HG02623 (cell line): Measurements from ENCODE around the gene SFT2D2.
"Not testable (repeated sequence)": the region's sequence is repeated elsewhere in the genome, so short reads cannot be mapped to it uniquely, and the experiment has no call there.

Experiments used
- ATAC-seq: cut with Tn5 transposase; IDR thresholded peaks from one replicate; pipeline ENCODE4 v1.9.1; 2021; ENCODE audit warnings: moderate library complexity; ENCODE audit not compliant: unreplicated experiment

SFT2D2 gene

DNA sequence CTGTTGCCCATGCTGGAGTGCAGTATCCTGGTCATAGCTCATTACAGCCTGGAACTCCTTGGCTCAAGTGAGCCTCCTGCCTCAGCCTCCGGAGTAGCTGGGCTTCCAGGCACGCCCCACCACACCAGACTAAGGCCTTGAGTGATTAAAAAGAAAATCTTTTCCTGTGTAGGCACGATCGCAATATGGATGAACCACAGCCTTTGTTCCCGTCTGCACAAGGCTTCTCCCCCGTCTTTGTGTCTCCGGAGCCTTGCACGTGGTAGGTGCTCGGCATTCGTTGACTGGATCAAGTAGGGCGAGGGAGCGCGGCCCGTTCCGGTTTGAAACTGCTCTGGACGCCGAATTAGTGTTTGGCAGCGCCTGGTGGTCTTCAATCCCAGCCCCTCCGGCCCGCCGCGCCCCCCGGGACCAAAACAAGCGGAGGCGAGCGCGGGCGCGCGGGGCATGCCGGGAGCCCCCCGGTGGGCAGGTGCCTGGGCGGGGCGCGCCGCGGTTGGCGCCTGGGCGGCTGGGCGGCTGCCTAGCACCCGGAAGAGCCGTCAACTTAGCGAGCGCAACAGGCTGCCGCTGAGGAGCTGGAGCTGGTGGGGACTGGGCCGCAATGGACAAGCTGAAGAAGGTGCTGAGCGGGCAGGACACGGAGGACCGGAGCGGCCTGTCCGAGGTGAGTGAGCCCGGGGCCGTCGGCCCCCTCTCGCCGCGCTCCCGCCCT is at the start of gene SFT2D2:
Gene SFT2D2 (plus strand): TSS at position 529 of the 715 bp plus-strand sequence. CDS start 76 bp downstream, at position 605.
- ATAC-seq = peak; percentile 73

DNA sequence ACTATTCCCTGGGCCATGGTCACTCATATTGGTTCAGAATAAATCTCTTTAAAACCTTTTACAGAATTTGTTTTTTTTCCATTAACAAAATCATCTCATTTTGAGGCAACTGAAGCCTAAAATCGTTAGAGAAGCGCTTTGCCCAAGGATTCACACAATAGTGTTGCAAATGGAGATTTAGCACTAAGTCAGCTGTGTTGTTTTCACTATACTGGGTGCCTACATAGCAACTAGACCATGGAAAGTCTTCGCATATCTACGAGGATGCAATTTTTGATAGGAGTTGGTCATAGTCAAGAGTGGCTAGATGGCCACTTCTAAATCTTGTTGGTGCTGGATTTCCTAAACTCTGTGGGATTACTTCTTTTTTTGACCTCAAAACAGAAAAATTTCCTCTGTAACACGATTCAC is 47.6 kb upstream of the SFT2D2 start:
- ATAC-seq = no peak

DNA sequence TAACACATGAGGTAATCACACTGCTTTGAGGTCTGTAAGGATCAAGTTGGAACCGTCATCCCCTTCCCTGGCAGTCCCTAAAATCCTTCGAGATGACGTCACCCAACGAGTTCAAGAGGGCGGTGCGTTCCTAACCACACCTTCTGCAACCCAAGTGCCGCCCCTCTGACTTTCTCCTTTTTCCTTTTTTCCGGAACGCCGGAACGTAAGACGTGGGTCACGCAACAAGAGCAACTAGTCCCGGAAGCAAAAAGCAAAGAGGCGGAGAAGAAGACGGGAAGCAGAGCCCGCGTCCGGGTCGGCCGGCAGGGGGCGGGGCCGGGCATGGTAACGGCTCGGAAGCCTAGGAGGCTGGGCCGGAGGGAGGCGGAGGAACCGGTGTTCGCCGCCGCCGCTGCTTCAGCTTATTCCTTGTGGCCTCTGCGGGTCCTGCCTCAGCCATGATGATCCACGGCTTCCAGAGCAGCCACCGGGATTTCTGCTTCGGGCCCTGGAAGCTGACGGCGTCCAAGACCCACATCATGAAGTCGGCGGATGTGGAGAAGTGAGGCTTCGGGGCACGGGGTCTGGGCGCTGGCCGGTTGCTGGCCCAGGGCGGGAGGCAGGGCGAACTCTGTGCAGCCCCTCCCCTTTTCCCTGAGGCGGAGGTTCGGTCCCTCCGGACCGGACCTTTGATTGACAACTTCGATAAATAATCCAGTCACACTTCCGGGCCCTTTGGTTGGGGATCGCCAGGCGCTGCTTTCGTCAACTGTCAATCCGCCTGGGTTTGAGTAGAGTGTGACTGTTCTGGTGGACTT is 47.0 kb upstream of the SFT2D2 start, which contains the start of gene TIPRL:
Gene TIPRL (plus strand): TSS at position 325 of the 800 bp plus-strand sequence. CDS start 116 bp downstream, at position 441.
- peak; percentile 93 for ATAC-seq

DNA sequence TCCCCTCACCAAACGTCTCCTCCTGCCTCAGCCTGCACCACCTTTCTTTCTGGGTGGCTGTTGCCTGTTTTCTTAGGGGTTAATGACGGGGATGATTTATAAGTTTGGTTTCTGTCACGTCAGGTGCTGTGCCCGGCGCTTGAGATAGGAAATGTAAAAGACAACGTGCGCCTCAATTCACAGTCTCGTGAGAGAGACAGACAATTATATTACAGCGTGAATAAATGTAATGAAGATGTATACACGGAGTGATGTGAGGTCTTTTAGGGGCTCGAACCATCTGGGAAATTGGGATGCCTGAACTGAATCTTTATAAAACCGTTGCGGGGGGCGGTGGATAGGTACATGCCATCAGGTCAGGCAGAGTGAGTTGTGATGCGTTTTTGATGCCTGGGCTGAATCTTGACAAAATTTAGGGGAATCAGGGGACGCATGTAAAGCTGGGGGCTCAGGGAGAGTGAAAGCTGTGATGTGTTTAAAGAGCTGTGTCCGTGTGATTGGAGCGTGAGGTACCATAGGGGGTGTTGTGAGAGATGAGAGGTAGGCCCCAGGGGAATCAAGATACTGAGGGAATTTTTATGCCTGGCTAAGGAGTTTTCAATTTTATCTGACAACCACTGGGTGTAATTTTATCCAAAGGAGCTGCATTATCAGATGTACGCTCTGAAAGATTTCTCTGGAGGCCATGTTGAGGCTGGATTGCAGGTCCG is 46.2 kb upstream of the SFT2D2 start:
- no peak for ATAC-seq

DNA sequence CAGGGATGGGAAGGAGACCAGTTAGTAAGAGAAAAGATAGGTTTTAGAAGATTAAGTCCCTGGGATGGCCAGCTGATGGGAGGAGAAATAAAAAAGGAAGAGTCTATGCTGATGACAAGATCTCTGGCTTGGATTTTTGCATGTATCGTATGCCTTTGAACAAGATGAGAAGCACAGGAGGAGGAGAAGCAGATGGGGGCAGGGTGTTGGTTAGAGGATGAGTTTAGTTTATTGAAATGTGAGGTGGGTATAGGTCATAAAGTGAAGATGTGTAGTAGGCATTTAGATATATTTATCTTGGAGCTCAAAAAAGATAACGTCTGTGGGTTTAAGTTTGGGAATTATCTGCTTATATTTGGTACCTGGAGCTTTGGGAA is 45.7 kb upstream of the SFT2D2 start:
- no peak for ATAC-seq

DNA sequence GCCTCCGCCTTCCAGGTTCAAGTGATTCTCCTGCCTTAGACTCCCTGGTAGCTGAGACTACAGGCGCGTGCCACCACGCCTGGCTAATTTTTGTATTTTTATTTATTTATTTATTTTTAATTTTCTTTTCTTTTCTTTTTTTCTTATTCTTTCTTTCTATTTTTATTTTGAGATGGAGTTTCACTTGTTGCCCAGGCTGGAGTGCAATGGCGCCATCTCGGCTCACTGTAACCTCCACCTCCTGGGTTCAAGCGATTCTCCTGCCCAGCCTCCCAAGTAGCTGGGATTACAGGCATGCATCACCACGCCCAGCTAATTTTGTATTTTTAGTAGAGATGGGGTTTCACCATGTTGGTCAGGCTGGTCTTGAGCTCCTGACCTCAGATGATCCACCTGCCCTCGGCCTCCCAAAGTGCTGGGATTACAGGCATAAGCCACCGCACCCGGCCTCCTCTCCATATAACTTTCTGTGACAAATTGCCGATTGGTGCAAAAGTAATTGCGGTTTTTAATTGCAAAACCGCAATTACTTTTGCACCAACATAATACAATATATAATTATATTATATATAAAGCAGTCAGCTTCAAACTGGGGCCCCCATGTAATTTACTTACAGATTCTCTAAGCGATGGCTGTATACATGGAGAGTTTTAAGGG is 44.6 kb upstream of the SFT2D2 start:
- ATAC-seq = not testable (repeated sequence)

DNA sequence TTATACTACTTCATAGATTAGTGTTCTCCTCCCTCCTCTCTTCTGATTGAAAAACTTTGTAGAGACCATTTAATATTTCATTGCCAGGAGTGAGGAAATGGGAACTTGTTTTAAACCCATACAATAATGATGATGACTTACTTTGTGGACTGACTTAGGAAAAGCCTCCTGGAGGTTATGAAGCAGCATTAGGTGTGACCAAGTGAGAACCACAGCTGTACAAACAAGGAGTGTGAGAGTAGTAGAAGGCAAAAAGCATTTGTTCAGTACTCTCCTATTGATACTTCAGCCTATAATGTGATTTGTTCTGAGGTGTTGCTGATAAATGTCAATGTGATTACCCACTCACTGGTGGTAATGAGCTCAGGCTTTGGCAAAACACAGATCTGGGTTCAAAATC is 38.6 kb upstream of the SFT2D2 start:
- ATAC-seq = no peak

DNA sequence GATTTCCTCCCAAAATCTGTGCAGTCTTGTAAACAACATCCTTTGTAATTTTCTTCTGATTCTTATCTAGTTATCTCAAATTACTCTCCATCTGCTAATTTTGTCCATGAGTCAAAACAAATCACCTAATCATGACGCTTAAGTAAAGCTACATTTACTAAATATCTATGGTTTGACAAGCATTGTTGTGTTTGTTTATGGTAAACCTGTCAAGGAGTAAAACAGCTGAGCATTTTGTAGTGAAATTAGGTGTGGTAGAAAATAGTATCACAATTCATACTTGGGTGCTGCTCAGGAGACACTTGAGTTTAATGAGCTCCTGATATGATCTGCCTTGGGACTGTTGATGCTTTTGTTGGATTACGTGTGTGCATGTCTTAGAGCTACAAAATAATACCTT is 35.4 kb upstream of the SFT2D2 start:
- no peak for ATAC-seq

DNA sequence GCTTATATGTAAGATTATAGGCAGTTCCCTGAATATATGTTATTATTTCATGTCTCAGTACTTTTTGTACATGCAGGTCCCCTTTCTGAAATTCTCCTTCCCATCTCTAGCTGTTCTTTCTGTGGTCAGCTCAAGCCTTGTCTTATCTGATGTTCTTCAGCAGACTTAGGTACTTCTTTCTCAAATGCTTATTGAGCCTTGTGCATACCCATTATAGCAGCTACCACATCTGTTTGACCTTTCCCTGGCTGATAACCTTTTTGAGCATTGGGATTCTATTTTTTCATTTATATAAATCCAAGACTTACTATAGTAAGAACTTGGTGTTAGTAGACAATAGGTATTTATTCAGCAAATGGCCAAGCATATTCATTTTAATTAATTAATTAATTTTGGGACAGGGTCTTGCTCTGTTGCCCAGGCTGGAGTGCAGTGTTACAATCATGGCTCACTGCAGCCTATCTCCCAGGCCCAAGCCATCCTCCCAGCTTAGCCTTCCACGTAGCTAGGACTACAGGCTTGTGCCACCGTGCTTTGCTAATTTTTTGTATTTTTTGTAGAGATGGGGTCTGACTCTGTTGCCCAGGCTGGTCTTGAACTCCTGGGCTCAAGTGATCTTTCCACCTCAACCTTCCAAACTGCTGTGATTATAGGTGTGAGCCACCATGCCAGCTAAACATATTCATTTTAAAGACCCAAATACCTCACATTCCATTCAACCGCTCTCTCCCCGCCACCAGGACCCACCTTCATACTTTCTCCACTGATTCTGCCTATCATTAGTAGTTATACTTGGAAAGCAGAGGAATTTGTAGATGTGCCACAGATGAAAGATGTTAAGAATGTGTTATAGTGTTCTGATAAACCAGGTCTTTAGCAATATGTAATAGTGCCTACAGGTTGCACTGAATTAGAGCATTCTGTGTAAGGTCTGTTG is 30.3 kb upstream of the SFT2D2 start:
- ATAC-seq = no peak

DNA sequence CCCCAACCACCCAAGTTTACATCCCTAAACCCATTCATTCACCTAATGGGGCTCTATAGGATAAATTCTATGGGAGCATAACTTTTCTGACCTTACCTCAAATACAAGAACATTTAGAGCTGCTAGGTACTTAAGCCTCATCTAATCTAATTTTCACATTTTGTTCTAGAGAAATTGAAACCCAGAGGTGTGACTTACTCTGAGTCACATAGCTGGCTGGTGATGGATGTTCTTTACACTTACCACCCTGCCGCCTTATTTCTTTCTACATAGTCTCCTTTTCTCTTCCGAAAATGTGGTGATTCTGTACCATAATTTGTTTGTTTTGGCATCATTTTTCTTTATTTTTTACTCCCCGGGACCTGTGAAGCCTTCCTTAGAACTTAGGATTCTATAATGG is 26.7 kb upstream of the SFT2D2 start:
- ATAC-seq = no peak

DNA sequence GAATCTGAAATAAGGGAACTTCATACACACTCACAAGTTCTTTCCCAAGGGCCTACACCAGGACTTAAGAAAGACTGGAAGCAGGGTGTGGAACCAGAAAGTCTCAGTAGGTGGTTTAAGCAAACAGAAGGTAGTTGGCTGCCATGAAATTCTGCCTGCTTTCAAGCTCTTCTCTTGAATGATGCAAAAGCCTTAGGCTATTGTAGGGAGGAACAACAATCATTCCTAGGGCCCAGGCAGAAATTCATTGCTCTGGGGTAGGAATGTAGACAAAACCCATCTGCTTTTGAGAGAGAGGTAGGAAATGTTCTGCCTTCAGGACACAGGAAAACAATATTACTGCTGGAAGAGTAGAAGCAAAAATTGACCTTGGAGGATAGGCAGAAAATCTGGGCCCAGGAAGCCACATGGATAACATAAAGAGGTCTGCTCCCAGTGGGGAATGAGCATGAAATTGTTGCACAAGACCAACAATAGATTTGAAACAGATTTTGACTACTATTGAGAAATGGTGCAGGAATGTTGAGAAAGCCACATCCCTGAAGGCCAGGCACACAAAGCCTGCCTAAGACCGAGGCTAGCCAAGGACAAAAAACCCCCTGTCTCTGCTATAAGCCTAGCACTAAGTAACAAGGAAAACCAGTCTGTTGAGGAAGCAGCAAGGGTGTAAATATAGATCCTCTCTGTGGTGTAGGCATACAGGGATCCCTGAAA is 22.7 kb upstream of the SFT2D2 start:
- no peak for ATAC-seq

DNA sequence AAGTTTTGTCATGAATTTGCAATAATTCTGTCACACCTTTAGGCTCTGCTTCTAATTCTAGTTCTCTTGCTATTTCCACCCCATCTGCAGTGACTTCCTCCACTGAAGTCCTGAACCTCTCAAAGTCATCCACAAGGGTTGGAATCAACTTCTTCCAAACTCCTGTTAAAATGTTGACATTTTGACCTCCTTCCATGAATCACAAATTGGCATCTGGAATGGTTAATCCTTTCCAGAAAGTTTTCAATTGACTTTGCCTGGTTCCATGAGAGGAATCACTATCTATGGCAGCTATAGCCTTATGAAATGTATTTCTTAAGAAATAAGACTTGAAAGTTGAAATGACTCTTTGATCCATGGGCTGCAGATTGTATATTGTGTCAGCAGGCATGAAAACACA is 19.7 kb upstream of the SFT2D2 start:
- no peak for ATAC-seq

DNA sequence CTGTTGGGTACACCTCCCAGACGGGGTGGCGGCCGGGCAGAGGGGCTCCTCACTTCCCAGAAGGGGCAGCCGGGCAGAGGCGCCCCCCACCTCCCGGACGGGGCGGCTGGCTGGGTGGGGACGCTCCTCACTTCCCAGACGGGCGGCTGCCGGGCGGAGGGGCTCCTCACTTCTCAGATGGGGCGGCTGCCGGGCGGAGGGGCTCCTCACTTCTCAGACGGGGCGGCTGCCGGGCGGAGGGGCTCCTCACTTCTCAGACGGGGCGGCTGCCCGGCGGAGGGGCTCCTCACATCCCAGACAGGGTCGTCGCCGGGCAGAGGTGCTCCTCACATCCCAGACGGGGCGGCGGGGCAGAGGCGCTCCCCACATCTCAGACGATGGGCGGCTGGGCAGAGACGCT is 18.1 kb upstream of the SFT2D2 start:
- ATAC-seq = not testable (repeated sequence)

DNA sequence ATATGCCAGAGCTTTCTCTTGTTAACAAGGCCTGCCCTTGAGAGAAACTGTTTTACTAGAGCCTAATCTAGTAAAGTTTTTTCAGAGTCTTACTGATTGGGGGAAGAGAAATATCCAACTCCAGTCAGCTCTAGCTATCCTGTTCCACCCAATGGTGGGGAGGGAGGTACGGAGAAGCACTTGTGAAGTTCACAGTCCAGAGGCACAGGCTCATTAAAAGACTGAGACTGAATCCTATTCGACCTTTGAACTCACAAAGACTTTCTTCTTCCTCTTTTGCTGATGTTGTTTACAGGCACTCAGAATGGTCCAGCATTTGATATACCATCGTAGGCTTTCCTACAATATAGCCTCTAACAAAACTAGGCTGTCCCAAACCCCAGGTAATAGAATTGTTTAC is 15.5 kb upstream of the SFT2D2 start:
- no peak for ATAC-seq

DNA sequence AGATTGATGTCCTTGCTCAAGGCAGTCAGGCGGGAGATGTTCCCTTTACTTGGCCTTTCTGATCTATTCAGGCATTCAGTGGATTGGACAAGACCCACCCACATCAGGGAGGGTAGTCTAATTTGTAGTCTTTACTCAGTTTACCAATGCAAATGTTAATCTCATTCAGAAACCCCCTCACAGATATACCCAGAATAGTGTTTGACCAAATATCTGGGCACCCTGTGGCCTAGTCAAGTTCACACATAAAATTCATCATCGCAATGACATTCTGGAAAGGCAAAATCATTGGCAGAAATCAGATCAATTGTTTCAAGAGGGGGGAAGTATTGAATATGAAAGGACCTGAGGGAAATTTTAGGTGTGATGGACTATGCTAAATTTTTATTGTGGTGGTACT is 12.5 kb upstream of the SFT2D2 start:
- no peak for ATAC-seq

DNA sequence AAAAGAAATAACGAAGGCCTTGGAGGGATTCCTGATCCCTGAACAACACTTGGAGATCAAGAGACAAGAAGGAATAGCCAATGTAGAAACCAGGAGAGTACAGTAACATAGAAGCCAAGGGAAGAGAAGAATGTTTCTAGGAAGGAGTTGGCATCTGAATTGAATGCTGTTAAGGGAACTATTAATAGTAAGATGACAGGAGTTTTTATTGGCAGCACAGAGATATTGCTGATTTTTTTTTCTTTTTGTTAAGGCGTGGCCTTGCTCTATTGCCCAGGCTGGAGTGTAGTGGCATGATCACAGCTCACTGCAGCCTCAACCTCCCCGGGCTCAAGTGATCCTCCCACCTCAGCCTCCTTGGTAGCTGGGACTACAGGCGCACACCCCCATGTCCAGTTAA is 9.6 kb upstream of the SFT2D2 start:
- ATAC-seq = no peak

DNA sequence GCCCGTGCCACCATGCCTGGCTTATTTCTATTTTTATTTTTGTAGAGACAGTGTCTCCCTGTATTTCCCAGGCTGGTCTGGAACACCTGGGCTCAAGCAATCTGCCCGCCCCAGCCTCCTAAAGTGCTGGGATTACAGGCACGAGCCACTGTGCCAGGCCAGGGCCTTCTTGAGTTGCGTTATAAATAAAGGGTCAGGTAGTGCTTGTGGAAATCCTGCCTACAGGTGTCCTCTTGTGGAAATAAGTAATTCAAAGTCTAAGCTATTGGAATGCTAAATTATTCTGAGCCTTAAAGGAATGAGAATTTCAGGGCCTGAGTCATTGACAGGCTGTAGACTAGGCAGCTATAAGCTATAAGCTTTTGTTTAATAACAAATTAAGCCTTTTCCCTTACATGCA is 8.1 kb upstream of the SFT2D2 start:
- no peak for ATAC-seq

DNA sequence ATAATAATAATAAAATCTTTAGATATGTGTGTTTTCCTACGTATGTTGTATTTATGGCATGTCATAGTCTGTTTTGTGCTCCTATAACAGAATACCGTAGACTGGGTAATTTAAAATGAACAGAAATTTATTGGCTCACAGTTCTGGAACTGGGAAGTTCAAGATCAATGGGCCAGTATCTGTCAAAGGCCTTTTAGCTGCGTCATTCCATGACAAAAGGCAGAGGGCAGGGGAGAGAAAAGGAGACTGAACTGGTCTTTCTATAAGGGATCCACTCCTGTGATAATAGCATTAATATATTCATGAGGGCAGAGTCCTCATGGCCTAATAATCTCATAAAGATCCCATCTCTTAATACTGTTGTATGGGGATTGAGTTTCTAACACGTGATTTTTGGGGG is 7.1 kb upstream of the SFT2D2 start:
- no peak for ATAC-seq

DNA sequence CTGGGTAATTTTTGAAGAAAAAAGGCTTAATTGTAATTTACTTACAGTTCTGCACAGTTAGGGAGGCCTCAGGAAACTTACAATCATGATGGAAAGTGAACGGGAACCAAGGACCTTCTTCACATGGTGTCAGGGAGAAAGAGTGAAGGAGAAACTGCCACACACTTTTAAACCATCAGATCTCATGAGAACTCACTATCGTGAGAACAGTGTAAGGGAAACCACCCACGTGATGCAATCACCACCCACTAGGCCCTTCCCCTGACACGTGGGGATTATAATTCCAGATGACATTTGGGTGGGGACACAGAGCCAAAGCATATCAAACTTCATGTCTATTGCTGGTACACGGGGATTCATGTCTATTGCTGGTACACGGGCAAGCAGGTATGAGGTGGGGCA is 5.3 kb upstream of the SFT2D2 start:
- ATAC-seq = no peak
